Natural killer cell (primary cell): ENCODE measurements around the gene EPHB1. TPM values are rescaled to one million over a fixed set of nuclear protein-coding genes. Genes with fewer than 3 reads are reported as not detected.

Source experiments
- ATAC-seq, 3 donors: fragments of 150-1000 bp in 2 of 3; fragments of 200-7000 bp in 1 of 3; cut with Tn5 transposase; 1 replicate in 1 of 3; 2 replicates in 2 of 3; pipeline ENCODE4 v1.10.0; 2021; ENCODE audit warnings: mild to moderate bottlenecking in 2 of 3, moderate library complexity in 2 of 3
- DNase-seq, 2 donors: peaks; one replicate each; pipeline versions ENCODE4 v3.0.0 to v3.0.0-alpha.2; 2013 to 2021; ENCODE audit warnings: mixed read lengths in 1 of 2
- H3K27ac ChIP-seq: one replicate; pipeline ENCODE4 v1.5.1; 2013; ENCODE audit warnings: mild to moderate bottlenecking, low read length
- H3K27me3 ChIP-seq: one replicate; pipeline ENCODE4 v1.6.1; 2013; ENCODE audit warnings: low read length; ENCODE audit not compliant: control insufficient read depth, insufficient read depth
- H3K36me3 ChIP-seq: one replicate; pipeline ENCODE4 v1.6.1; 2013; ENCODE audit warnings: low read length; ENCODE audit not compliant: control insufficient read depth, insufficient read depth
- H3K4me1 ChIP-seq: one replicate; pipeline ENCODE4 v1.6.1; 2013; ENCODE audit warnings: low read length; ENCODE audit not compliant: control insufficient read depth, insufficient read depth
- H3K4me3 ChIP-seq: one replicate; pipeline ENCODE4 v1.5.1; 2013; ENCODE audit warnings: low read length
- H3K9me3 ChIP-seq: one replicate; pipeline ENCODE4 v1.6.1; 2013; ENCODE audit warnings: low read length; ENCODE audit not compliant: control insufficient read depth, insufficient read depth
- H3K27ac Mint-ChIP-seq, 2 donors: one replicate each; pipeline ENCODE4 v1.8.0; 2022; ENCODE audit warnings: mild to moderate bottlenecking in 2 of 2, mixed read lengths in 2 of 2, moderate library complexity in 1 of 2
- H3K27me3 Mint-ChIP-seq, 2 donors: one replicate each; pipeline ENCODE4 v1.8.0; 2022; ENCODE audit warnings: low read depth in 2 of 2, mixed read lengths in 2 of 2
- H3K36me3 Mint-ChIP-seq: one replicate; pipeline ENCODE4 v1.8.0; 2022; ENCODE audit warnings: mixed read lengths
- H3K4me1 Mint-ChIP-seq, 2 donors: one replicate each; pipeline ENCODE4 v1.8.0; 2022; ENCODE audit warnings: mixed read lengths in 2 of 2
- H3K4me3 Mint-ChIP-seq: one replicate; pipeline ENCODE4 v1.8.0; 2022; ENCODE audit warnings: mild to moderate bottlenecking, moderate library complexity, mixed read lengths
- H3K9me3 Mint-ChIP-seq, 2 donors: one replicate each; pipeline ENCODE4 v1.8.0; 2022; ENCODE audit warnings: mixed read lengths in 2 of 2
- WGBS: methylation state at CpG from one replicate; pipeline ENCODE4 v1.1.7; 2013; ENCODE audit warnings: missing lambda C conversion rate; ENCODE audit not compliant: insufficient coverage; 5-methylcytosine and 5-hydroxymethylcytosine counted together
- intact Hi-C: fragments of 100-400 bp; cut with micrococcal nuclease; formaldehyde crosslinking; loops from one replicate; pipeline ENCODE4 v1.14.2; 2022
- total RNA-seq, 4 donors: library from RNA; stranded (reverse); fragments of 120-200 nt in 1 of 4; gene quantifications; one replicate each; pipeline versions ENCODE4 v1.2.3 to v1.2.4, GENCODE V29; 2013 to 2022
- TF ChIP-seq, protein P1 (sequence below): fragments of 200-600 bp; IDR thresholded peaks from one replicate; pipeline ENCODE4 v1.8.0; 2022; ENCODE audit warnings: antibody characterized with exemption

Gene EPHB1
- total RNA-seq, 3 donors from 2014 or later (not counting 1 experiment from before 2014, with no cell fraction given): 0.60 TPM; not detected in 2

- no peak for DNase-seq
- no peaks in the 10 kb centered on the region for H3K9me3 ChIP-seq
- 85% methylated on average over 2 of the region's 4 CpGs for WGBS
- no peak overlapping the region for H3K4me3 ChIP-seq
- H3K36me3 ChIP-seq: no peaks in the 10 kb centered on the region
- intact Hi-C loops: no loop called here
- TF ChIP-seq, protein P1, sequence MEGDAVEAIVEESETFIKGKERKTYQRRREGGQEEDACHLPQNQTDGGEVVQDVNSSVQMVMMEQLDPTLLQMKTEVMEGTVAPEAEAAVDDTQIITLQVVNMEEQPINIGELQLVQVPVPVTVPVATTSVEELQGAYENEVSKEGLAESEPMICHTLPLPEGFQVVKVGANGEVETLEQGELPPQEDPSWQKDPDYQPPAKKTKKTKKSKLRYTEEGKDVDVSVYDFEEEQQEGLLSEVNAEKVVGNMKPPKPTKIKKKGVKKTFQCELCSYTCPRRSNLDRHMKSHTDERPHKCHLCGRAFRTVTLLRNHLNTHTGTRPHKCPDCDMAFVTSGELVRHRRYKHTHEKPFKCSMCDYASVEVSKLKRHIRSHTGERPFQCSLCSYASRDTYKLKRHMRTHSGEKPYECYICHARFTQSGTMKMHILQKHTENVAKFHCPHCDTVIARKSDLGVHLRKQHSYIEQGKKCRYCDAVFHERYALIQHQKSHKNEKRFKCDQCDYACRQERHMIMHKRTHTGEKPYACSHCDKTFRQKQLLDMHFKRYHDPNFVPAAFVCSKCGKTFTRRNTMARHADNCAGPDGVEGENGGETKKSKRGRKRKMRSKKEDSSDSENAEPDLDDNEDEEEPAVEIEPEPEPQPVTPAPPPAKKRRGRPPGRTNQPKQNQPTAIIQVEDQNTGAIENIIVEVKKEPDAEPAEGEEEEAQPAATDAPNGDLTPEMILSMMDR: no peak
- Mint-ChIP-seq H3K36me3 (no peaks in the 10 kb centered on the region), H3K9me3 (no peaks in the 10 kb centered on the region), H3K27me3 (peaks cover 0 to 4% of the 10 kb centered on the region in 2 donors), H3K27ac (no peak overlapping the region), H3K4me3 (no peak overlapping the region), H3K4me1 (no peaks in the 10 kb centered on the region)
- H3K4me1 ChIP-seq: no peaks in the 10 kb centered on the region
- H3K27ac ChIP-seq: no peak overlapping the region
- ATAC-seq: no peak
- no peaks in the 10 kb centered on the region for H3K27me3 ChIP-seq
These were observed 27.0 kb downstream of the EPHB1 start for GRCh38 chr3:134822090-134822489.

DNA sequence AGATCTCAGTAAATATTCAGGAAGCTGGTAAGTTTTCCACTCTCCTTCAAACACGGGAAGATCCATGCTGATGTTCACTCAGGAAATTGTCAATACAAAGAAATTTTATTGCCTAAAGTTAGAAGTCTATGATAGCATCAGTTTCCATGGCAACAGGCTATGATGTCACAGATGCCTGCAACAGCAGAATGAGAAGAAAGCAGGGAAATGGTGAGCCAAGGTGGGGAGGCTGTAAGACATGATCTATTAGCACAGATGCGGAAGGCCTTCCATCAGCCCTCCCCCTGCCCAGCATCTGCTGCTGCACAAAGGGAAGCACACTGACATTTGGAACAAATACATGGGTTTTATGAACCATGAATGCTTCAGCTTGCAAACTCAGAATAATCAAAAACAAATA lies 28.6 kb downstream of the EPHB1 start:
- Histone ChIP-seq H3K4me3 (no peak overlapping the region), H3K9me3 (no peaks in the 10 kb centered on the region), H3K36me3 (no peaks in the 10 kb centered on the region), H3K4me1 (no peaks in the 10 kb centered on the region), H3K27me3 (no peaks in the 10 kb centered on the region), H3K27ac (no peak overlapping the region)
- DNase-seq (no peak), ATAC-seq (no peak)
- Mint-ChIP-seq H3K4me1 (no peaks in the 10 kb centered on the region), H3K27me3 (peaks cover 0 to 4% of the 10 kb centered on the region in 2 donors), H3K27ac (no peak overlapping the region), H3K9me3 (no peaks in the 10 kb centered on the region), H3K4me3 (no peak overlapping the region), H3K36me3 (no peaks in the 10 kb centered on the region)
- WGBS: 85% methylated on average over 2 of the region's 2 CpGs
- intact Hi-C loops: no loop called here
- TF ChIP-seq, protein P1: no peak

DNA sequence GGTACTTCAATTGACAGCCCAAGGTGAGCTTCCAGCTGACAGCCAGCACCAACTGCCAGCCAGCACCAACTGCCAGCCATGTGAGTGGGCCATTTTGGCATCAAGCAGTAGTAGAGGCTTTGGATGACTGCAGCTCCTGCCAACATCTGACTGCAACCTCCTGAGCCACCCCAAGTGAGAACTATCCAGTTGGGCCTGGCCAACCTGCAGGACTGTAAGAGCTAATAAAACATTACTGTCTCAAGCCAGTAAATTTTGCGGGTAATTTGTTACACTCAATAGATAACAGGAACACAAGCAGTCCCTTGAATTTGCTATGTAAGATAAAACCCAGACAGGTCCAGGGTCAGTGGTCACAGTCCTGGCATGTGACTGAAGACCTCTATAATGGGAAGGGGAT lies 29.7 kb downstream of the EPHB1 start:
- Histone ChIP-seq H3K27me3 (no peaks in the 10 kb centered on the region), H3K9me3 (no peaks in the 10 kb centered on the region), H3K4me1 (no peaks in the 10 kb centered on the region), H3K27ac (no peak overlapping the region), H3K4me3 (no peak overlapping the region), H3K36me3 (no peaks in the 10 kb centered on the region)
- DNase-seq (no peak), ATAC-seq (no peak)
- Mint-ChIP-seq H3K27ac (no peak overlapping the region), H3K27me3 (peaks cover 0 to 3% of the 10 kb centered on the region in 2 donors), H3K4me3 (no peak overlapping the region), H3K4me1 (no peaks in the 10 kb centered on the region), H3K9me3 (no peaks in the 10 kb centered on the region), H3K36me3 (no peaks in the 10 kb centered on the region)
- TF ChIP-seq, protein P1: no peak
- WGBS: 100% methylated on average over 1 of the region's 1 CpG
- intact Hi-C loops: no loop called here

GRCh38 chr3:134827213-134827612 lies 32.2 kb downstream of the EPHB1 start:
- Mint-ChIP-seq H3K27me3 (peaks cover 0 to 3% of the 10 kb centered on the region in 2 donors), H3K4me1 (no peaks in the 10 kb centered on the region), H3K4me3 (no peak overlapping the region), H3K36me3 (no peaks in the 10 kb centered on the region), H3K9me3 (no peaks in the 10 kb centered on the region), H3K27ac (no peak overlapping the region)
- Histone ChIP-seq H3K27me3 (no peaks in the 10 kb centered on the region), H3K9me3 (no peaks in the 10 kb centered on the region), H3K36me3 (no peaks in the 10 kb centered on the region), H3K4me3 (no peak overlapping the region), H3K27ac (no peak overlapping the region), H3K4me1 (no peaks in the 10 kb centered on the region)
- DNase-seq (no peak), ATAC-seq (no peak)
- TF ChIP-seq, protein P1: no peak
- 85% methylated on average over 5 of the region's 6 CpGs for WGBS
- intact Hi-C loops: no loop called here
